Ishikawa (cell line): ENCODE measurements around the gene GINS3.

ENCODE experiments used
- MAX ChIP-seq: IDR thresholded peaks from 2 replicates; pipeline ENCODE4 v1.6.1; 2012
- NFIC ChIP-seq: IDR thresholded peaks from 2 replicates; pipeline ENCODE4 v1.6.1; 2012

GRCh38 chr16:58443783-58444182 lies 51.5 kb downstream of the GINS3 start:
- no peak for TF ChIP-seq NFIC
- no peak for TF ChIP-seq MAX
